ENCODE data around the gene LRRTM1.

LRRTM1 gene, protein sequence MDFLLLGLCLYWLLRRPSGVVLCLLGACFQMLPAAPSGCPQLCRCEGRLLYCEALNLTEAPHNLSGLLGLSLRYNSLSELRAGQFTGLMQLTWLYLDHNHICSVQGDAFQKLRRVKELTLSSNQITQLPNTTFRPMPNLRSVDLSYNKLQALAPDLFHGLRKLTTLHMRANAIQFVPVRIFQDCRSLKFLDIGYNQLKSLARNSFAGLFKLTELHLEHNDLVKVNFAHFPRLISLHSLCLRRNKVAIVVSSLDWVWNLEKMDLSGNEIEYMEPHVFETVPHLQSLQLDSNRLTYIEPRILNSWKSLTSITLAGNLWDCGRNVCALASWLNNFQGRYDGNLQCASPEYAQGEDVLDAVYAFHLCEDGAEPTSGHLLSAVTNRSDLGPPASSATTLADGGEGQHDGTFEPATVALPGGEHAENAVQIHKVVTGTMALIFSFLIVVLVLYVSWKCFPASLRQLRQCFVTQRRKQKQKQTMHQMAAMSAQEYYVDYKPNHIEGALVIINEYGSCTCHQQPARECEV

DNA sequence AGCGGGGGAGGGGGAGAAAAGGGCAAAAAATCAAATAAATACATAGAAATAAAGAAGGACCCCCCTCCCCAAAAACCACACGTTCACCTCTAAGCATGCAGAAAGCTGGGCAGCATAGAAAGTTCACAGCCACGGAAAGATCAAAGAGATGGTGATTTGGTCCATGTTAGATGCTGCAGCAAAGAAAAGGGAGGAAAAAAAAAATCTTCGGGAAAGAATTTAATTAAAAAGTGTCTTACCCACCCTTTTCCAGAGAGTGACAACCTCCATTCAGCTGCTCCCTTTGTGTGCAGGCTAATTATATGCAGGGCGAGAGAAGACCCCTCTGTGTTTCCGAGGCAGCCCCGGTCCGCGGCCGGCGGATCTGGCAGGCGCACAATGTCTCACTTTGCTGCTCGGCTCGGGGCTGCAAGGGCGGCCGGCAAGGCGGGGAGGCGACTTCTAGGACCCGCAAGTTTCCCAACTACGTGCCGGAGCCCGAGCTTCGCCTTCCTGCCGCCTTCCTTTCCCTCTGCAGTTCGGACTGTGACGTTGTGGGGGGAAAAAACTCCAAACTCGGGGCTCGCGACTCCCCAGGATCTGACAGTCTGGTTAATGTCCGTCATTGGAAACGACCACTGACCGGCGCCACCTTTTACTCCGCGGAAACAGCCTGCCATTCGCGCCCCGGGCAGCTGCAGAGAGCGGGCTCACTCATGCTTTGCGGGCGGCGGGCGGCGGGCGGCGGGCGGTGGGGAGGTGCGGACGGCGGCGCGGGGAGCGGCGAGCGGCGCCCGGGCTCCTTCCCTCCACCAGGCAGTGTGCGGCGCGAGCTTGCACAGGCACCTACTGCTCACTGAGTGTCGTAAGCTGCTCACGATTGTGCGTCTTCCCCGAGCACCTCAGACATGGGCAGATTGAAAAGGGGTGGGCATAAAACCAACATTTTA lies at the start of gene LRRTM1:
TSS of gene LRRTM1 (minus strand) at position 844 of the 929 bp plus-strand sequence. CDS start 933 bp downstream, outside the sequence.
- Mint-ChIP-seq H3K27me3 (peaks cover 30% of the 10 kb centered on the region), H3K4me1 (no peaks in the 10 kb centered on the region), H3K9me3 (peaks cover 5% of the 10 kb centered on the region), H3K27ac (no peak within 1 kb of the TSS), H3K4me3 (no peak within 1 kb of the TSS), H3K36me3 (no peaks in the 10 kb centered on the region)

DNA sequence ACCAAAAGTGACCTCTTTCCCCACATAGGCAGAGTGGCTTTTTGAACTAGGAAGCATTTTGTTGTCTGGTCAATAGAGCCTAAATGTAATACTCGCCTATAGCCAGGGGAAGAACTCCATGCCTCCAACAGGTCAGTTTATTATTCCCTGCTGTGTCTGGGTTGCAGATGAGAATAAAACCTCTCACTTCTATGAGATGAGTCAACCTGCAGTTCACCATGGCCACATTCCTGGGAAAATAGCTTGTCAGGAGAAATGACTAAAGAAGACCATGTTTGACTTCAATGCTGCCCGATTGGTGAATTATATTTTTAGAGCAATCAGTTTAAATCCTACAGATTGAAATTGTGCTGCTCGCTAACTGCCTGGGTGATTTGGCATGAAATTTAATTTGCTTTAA lies 46.7 kb upstream of the LRRTM1 start:
- H3K4me1 Mint-ChIP-seq: no peaks in the 10 kb centered on the region
- H3K36me3 Mint-ChIP-seq: no peaks in the 10 kb centered on the region
- no peaks in the 10 kb centered on the region for H3K27me3 Mint-ChIP-seq
- no peak overlapping the region for H3K27ac Mint-ChIP-seq
- no peaks in the 10 kb centered on the region for H3K9me3 Mint-ChIP-seq
- no peak overlapping the region for H3K4me3 Mint-ChIP-seq

- Mint-ChIP-seq H3K4me3 (no peak overlapping the region), H3K4me1 (no peaks in the 10 kb centered on the region), H3K27ac (no peak overlapping the region), H3K27me3 (no peaks in the 10 kb centered on the region), H3K36me3 (no peaks in the 10 kb centered on the region), H3K9me3 (peaks cover 10% of the 10 kb centered on the region)
Observed at GRCh38 chr2:80348953-80349352, 44.4 kb upstream of the LRRTM1 start.

DNA sequence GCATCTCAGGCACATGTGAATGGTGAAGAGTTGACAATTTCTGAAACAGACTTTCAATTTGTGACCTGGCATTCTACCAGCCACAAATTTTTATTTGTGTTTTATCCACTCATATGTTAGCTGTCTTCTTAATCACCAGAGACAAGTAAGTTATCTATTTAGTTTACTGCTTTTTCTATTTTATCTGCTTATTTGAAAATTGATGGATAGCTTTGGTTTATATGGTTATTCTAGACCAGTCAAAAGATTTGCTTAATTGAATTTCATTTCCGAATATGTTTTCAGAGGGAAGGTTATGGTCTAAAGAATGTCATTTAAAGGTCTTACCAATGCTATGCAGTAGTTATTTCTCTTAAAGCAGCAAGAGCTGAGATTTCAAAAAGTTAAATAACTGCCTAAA lies 43.5 kb upstream of the LRRTM1 start:
- Mint-ChIP-seq H3K4me1 (no peaks in the 10 kb centered on the region), H3K27me3 (no peaks in the 10 kb centered on the region), H3K36me3 (no peaks in the 10 kb centered on the region), H3K4me3 (no peak overlapping the region), H3K27ac (no peak overlapping the region), H3K9me3 (peaks cover 10% of the 10 kb centered on the region)

DNA sequence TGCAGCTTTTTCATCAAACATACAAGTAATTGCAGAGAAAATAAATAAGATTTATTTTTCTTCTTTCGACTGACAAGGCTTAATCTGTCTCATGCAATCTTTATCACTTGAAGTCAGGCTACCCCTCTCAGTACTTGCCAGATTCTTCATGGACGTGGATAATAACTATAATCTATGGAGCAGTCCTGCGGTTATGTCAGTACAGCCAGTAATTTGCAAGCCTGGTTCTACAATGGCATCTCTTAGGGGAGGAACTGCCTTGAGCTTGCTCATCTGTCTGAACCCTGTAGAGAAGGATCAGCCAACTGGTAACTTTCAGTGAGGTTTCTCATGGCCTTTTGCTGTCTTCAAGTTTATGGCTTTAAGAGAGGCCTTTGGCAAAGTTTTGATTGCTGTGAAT lies 35.5 kb upstream of the LRRTM1 start:
- Mint-ChIP-seq H3K4me3 (no peak overlapping the region), H3K27me3 (no peaks in the 10 kb centered on the region), H3K36me3 (no peaks in the 10 kb centered on the region)

GRCh38 chr2:80338794-80339193 lies 34.2 kb upstream of the LRRTM1 start:
- Mint-ChIP-seq H3K27ac (no peak overlapping the region), H3K4me1 (no peaks in the 10 kb centered on the region), H3K36me3 (no peaks in the 10 kb centered on the region)

More for the DNA sequence above, 35.5 kb upstream of the LRRTM1 start:
- Mint-ChIP-seq H3K9me3 (peaks cover 2% of the 10 kb centered on the region), H3K27ac (no peak overlapping the region), H3K4me1 (no peaks in the 10 kb centered on the region)

DNA sequence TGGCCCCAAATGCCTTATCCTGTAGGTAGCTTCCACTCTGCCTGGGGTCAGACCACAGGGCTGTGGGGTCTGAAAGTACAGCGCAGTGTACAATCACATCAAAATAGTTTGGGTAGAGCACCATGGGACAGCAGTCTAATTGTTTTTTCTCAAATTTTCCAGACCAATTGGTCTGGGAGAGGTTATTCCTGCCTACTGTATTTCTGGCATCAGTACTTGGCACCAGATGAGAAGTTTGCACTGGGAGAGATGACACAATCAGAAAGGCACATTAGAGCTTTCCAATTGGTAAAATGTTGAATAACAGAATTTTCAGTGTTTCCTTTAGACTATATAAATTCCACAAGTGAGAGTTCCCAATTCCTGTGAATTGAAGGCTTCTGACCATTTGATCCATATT lies 30.9 kb upstream of the LRRTM1 start:
- no peaks in the 10 kb centered on the region for H3K4me1 Mint-ChIP-seq
- peaks cover 6% of the 10 kb centered on the region for H3K9me3 Mint-ChIP-seq
- H3K27ac Mint-ChIP-seq: no peak overlapping the region
- H3K27me3 Mint-ChIP-seq: no peaks in the 10 kb centered on the region
- no peaks in the 10 kb centered on the region for H3K36me3 Mint-ChIP-seq
- no peak overlapping the region for H3K4me3 Mint-ChIP-seq

More at GRCh38 chr2:80338794-80339193, 34.2 kb upstream of the LRRTM1 start:
- Mint-ChIP-seq H3K4me3 (no peak overlapping the region), H3K27me3 (no peaks in the 10 kb centered on the region), H3K9me3 (peaks cover 6% of the 10 kb centered on the region)

GRCh38 chr2:80333886-80334285 lies 29.3 kb upstream of the LRRTM1 start:
- no peak overlapping the region for H3K27ac Mint-ChIP-seq
- H3K36me3 Mint-ChIP-seq: no peaks in the 10 kb centered on the region
- H3K9me3 Mint-ChIP-seq: peaks cover 6% of the 10 kb centered on the region

GRCh38 chr2:80330527-80331450 lies 26.2 kb upstream of the LRRTM1 start:
- Mint-ChIP-seq H3K27ac (no peak overlapping the region), H3K4me1 (no peaks in the 10 kb centered on the region), H3K9me3 (peaks cover 6% of the 10 kb centered on the region), H3K27me3 (peaks cover 2% of the 10 kb centered on the region), H3K4me3 (no peak overlapping the region), H3K36me3 (no peaks in the 10 kb centered on the region)

More at GRCh38 chr2:80333886-80334285, 29.3 kb upstream of the LRRTM1 start:
- Mint-ChIP-seq H3K27me3 (peaks cover 2% of the 10 kb centered on the region), H3K4me3 (no peak overlapping the region), H3K4me1 (no peaks in the 10 kb centered on the region)

DNA sequence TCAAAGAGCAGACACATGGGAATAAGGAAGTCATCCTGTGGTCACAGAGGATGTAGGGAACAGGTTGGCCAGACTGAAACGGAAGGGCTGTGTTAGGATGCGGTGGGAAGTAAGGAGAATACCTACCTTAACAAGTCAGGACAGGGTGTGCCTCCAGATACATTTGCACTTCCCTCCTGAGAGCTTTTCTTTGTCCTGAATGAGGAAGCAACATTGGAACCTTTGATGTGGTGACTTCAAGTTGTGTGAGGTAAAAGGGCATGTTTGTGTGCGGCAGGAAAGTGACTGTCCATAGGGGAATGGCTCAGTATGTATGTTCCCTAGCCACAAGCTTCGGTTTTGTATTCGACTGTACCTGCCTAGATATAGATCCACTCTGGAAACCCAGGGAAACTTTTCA lies 24.9 kb upstream of the LRRTM1 start:
- Mint-ChIP-seq H3K9me3 (peaks cover 6% of the 10 kb centered on the region), H3K4me1 (no peaks in the 10 kb centered on the region), H3K36me3 (no peaks in the 10 kb centered on the region), H3K27me3 (peaks cover 2% of the 10 kb centered on the region), H3K27ac (no peak overlapping the region), H3K4me3 (no peak overlapping the region)

DNA sequence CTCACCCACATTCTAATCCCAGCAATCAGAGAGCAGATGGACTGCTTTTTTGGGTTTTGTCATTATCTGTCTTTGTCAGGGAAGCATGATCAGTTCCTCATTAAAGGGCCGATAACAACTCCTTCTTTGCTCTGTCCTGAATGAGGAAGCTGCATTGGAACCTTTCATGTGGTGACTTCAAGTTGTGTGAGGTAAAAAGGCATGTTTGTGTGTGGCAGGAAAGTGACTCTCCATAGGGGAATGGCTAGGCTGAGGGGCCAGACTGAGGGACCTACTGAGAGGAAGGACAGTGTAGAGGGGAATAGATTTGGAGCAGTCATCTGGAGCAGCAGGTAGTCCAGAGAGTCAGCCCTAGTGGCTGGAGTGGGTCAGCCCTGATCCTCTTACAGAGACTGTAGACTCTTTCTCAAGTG lies 23.6 kb upstream of the LRRTM1 start:
- no peak overlapping the region for H3K27ac Mint-ChIP-seq
- H3K9me3 Mint-ChIP-seq: no peaks in the 10 kb centered on the region
- peaks cover 2% of the 10 kb centered on the region for H3K27me3 Mint-ChIP-seq
- no peaks in the 10 kb centered on the region for H3K36me3 Mint-ChIP-seq
- no peaks in the 10 kb centered on the region for H3K4me1 Mint-ChIP-seq
- H3K4me3 Mint-ChIP-seq: no peak overlapping the region

DNA sequence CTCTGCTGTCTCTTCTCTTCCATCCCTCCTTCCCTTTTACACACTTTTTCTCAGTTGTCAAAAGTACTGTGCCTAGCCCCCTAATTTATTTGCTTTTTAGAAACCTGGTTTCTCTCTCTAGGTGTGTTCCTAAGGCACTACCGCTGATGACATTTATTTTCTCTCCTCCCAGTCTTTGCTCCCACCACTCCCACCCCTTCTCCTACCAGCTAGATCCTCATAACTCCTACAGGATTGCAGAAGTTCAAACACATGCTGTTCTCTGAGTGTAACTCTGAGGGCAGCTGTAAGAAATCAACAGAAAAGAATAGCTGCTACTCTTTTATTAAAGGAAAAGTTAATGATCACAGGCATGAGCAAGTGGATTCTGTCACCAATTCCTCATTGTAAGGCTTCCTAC lies 22.3 kb upstream of the LRRTM1 start:
- Mint-ChIP-seq H3K4me3 (no peak overlapping the region), H3K27ac (no peak overlapping the region), H3K9me3 (no peaks in the 10 kb centered on the region), H3K27me3 (peaks cover 5% of the 10 kb centered on the region), H3K4me1 (no peaks in the 10 kb centered on the region), H3K36me3 (no peaks in the 10 kb centered on the region)

DNA sequence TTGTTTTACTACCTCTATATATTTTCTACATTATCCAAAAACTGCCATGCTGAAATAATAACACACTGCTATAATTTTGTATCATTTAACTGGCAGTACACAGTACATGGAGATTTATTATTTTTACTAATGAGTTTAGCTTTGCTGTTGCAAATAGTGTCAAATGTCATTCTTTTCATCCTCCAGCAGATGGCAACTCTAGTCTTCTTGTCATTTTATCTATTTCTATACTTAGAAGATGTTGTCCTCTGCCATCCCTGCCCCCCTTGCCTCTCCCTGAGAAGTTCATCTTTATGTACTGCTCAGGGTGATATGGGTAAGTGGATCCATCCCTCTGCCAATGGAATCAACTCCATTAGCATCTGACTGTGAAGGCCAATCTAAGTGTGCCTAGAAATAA lies 21.7 kb upstream of the LRRTM1 start:
- H3K9me3 Mint-ChIP-seq: no peaks in the 10 kb centered on the region
- H3K4me3 Mint-ChIP-seq: no peak overlapping the region
- no peaks in the 10 kb centered on the region for H3K4me1 Mint-ChIP-seq
- peaks cover 5% of the 10 kb centered on the region for H3K27me3 Mint-ChIP-seq
- H3K27ac Mint-ChIP-seq: no peak overlapping the region
- H3K36me3 Mint-ChIP-seq: no peaks in the 10 kb centered on the region

DNA sequence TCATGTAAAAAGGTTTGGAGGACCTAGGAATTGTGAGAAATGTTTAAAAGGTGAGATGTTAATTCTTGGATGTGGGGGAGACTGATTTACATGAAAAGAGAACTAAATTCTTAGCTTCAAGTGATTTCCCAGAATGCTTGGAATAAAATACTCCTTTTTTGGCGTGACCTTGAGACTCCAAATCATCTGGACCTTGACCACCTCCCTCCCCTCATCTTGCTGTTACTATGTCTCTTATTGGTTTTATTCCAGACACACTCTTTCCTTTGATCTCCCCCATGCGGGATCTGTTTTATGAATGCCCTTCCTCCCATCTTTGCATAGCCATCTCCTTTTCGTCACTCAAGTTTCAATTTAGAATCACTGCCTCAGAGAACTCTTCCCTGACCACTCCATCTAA lies 20.0 kb upstream of the LRRTM1 start:
- Mint-ChIP-seq H3K36me3 (no peaks in the 10 kb centered on the region), H3K4me1 (no peaks in the 10 kb centered on the region), H3K27me3 (peaks cover 5% of the 10 kb centered on the region), H3K4me3 (no peak overlapping the region), H3K9me3 (no peaks in the 10 kb centered on the region), H3K27ac (no peak overlapping the region)

- H3K4me3 Mint-ChIP-seq: no peak overlapping the region
- H3K27ac Mint-ChIP-seq: no peak overlapping the region
- peaks cover 5% of the 10 kb centered on the region for H3K27me3 Mint-ChIP-seq
- H3K4me1 Mint-ChIP-seq: no peaks in the 10 kb centered on the region
- H3K36me3 Mint-ChIP-seq: no peaks in the 10 kb centered on the region
- H3K9me3 Mint-ChIP-seq: no peaks in the 10 kb centered on the region
Observed at GRCh38 chr2:80323610-80324009, 19.1 kb upstream of the LRRTM1 start.
